Stimulated activated naive CD4-positive, alpha-beta T cell (primary cell): ENCODE measurements around the gene AUTS2.

Experiments
- DNase-seq, 6 experiments: peaks; one replicate each; lab custom pipeline; 2025; lab: John Stamatoyannopoulos, UW

Gene AUTS2

DNA sequence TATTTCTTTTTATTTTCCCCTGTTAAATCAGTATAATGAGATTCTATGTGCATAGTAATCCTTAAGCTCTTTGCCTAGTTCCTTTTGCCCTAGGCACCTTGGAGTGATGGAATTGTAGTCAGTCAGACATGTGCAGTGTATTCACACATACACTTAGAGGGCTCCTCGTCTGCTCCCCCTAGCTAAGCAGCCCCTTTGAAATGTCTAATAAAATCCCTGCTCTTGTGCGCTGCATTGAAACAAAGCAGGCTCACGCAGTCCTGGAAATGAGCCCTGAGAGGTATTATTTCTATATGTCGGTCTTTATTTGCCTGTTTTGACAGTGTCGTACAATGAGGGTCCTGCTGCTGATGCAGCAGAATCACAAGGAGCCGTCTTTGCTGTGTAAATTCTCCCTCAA lies 258.7 kb downstream of the AUTS2 start:
- no peak for DNase-seq

DNA sequence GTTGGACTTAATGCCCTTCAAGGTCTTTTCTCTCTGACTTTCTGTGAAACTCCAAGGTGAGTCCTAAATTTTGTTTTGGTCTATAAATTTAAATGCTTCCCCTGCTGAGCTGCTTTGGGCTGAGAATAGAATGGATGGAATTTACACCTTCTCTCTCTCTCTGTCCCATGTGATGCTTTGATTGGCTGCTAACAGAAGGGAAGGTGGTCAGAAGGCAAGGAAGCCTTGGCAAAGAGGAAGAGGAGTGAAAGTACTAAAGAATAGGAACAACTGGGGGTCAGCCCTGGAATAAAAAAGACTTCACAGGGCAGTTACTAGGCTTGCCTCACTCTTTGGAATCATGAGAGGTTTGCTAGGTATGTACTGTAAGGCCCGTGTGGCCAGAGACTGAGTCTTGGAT lies 260.2 kb downstream of the AUTS2 start:
- no peak for DNase-seq

DNA sequence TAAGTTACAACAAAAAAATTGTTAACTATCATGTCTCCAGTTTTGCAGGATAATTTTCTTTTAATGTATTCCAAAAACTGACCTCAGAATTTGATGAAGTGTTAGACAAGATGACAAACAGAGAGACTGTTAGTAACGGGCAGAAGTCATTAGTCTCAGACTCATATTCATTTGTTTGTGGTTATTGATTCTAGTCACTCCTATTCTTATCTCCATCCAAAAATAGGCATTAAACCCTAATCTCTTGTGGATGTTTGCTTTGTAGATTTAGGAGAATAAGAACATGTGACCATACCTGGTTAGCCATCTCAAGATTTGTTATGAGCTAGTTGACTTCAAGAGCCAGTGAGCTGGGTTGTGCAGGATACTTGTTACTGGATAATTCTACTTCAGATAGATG lies 261.1 kb downstream of the AUTS2 start:
- DNase-seq: no peak

DNA sequence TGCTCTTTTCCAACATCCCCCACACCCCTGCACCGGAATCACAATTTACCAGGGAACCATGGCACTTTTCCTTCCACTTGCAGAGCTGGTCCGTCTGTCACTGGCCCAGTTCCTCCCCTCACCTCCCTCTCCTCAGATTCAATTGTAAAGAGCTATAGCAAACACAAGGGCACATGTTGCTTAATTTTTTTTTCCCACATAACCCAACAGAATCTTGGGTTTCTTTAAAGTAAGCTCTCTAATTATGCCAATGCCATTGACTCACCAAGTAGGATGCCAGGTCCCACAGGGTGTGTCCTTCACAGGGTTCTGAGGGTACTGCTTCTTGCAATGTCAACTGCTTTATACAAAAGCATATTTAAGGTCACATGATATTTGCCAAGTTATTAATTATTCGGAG lies 262.2 kb downstream of the AUTS2 start:
- no peak for DNase-seq

DNA sequence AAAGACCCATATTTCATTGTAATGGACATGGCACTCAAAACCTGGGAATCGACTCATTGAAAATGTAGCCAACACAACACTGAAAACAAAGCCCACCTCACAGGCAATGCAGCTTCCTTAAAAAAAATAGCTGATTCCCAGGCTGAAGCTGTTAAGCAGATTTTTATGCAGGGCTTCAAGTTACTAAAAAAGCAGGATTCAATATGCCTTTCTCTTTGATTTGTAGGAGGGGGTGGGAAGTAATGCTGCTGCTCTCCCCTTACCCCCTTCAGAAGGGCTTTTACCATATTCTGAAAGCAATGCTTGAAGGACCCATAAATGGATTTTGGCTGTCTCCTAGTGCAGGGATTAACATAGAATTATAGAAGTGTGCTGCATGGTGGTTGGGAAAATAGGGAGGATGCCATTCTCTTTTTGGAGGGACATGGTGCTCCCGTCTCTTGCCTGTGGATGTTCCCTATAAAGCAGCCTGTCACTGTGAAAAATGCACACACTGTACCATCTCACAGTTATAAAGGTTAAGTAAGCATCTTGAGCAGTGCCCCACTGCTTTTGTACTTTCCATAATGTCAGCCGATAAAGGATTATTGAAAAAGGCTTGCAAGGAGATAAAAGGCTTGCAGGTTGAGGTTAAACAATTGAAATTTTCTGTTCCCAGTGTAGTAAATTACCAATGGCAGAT lies 262.8 kb downstream of the AUTS2 start:
- DNase-seq: no peak

DNA sequence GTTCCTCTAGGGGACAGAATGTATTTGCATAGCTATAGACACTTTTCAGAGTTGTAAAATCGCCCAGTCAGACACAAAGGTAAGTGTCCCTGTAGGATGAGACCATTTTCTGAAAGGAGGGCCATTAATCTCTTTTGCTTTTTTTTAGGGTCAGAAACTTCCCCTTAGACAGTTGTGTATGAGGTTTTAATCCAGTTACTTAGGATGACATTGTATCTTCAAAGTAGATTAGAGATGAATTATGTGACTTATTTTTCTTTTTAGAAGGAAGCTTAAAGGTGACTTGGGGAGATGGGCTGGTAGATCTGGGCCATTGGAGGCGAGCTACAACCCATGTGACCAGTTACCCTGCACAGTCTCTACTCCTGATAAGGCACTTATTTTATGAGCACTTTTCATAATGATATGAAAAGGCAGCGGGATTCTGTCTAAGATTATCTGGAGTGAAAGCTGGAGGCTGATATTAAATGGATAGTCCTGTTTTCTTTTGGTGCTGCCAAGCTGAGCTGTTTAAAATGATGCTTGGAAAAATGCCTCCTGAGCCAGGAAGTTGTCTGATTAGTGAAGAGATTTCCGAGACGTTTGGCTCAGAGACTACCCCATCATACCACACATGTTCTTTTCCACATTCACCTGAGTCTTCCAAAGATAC lies 264.3 kb downstream of the AUTS2 start:
- no peak for DNase-seq

DNA sequence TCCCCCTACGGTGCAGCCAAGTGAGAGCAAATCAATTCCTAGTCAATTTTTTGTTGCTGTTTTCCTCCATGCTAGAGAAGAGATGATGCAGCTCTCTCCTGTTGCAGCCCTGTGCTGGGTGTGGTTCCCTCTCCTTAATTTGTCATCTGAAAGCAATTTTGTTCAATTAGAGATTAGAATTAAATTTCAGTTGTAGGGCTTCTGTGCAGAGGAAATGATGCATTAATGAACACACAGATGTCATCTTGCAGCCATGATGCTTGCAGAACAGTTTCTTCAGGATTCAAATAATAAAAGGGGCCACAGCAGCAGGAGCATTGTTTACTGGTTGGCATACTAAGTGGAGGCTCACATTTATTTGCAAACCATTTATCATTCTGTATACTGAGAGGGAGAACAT lies 266.0 kb downstream of the AUTS2 start:
- DNase-seq: no peak

DNA sequence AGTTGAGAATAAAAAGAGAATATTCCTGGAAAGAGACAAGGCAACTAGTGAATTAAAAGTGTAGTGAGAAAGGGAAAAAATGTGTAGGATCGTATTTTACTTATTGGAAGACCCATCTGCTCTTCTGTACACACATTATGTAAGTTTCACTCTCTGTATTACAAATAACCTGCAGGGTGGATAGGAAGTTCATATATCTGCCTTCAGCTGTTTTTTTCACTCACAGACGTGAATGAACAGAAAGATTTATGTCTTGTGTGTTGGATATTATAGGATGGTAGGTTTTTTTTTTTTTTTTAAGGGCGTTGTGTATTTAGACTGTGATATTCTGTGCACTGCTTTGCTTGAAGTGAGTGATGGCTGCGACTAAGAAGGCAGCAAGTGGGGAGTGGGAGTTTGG lies 266.5 kb downstream of the AUTS2 start:
- no peak for DNase-seq

DNA sequence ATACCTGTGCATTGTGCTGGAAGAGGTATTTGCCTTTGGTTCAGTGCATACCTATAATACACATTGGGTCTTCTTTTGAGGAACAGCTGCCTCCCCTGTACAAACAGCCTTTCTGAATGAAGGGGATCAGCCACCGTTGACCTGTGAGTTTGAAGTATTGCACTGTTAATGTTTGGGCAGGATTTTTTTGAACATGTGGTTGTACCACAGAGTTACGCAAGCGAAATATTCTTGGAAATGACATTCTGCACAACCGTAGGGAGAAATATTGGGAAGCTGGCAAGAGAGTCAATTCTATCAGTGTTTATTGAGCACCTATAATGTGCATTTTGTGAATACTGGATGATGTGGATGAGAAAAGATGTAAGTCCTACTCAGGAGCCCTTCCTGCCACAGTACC lies 270.6 kb downstream of the AUTS2 start:
- no peak for DNase-seq

DNA sequence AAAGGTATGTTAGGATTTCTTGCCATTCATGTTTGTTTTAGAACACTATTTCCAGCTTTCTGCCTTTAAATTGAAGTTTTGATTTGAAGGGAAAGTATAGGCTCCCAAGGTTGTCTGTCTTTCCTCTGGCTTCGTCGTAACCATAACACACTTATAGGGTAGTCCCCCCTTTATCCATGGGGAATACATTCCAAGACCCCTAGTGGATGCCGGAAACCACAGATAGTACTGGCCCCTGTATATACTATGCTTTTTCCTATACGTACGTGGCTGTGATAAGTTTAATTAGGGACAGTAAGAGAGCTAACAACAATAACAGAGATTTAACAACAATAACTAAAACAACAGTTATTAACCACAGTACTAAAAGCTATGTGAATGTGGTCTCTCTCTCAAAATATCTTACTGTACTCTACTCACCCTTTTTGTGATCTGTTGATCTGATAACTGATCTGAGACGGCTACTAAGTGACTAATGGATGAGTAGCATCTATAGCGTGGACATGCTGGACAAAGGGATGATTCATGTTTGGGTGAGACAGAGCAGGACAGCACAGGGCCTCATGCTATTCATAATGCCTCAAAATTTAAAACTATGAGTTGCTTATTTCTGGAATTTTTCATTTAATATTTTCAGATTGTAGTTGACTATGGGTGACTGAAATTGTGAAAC lies 273.1 kb downstream of the AUTS2 start:
- no peak for DNase-seq

DNA sequence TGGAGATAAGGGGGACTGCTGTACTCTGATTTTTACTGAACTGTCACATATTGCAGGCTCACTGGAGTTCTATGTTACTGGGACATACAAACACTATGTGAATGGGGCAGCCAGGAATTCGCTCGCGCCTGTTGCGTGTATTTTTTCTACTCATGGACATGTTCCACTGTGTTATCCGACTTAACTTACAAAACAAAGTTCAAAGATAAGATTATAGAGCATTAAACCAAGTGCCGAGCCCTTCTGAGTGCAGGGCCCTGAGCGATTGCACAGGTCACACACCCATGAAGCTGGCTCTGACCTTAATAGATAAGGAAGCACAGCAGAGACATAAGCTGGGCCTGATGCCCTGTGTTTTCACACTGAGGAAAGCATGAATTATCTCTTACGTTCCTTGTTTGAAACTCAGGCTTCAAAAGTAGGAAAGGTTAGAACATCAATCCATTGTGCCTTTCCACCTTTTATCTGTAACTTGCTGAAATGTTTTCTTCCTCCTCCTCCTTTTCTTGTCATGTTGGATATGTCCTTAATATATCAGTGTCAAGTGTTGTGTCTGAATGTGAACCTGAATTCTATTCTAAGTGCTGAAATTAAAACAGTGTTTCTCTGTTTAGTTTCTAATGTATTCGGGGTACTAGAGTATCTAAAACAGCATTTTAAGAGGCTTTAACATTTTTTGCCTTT lies 273.8 kb downstream of the AUTS2 start:
- no peak for DNase-seq

DNA sequence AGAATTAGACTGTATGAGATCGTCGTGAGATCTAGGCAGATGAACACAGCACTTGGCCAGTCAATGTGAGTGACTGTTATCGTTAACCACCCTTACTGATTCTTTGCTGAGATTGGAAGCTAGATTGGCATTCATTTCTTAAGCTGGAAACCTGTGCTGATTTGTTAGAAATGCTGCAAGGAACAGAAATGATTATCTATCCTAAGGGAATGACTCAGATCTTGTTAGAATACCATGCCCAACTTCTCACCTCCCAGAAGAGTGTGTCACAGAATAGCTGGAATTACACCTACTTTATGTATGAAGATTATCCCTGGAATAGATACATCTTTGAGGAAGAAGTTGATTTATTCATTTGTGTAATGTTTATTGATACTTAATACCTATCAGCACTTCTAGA lies 275.2 kb downstream of the AUTS2 start:
- no peak for DNase-seq

DNA sequence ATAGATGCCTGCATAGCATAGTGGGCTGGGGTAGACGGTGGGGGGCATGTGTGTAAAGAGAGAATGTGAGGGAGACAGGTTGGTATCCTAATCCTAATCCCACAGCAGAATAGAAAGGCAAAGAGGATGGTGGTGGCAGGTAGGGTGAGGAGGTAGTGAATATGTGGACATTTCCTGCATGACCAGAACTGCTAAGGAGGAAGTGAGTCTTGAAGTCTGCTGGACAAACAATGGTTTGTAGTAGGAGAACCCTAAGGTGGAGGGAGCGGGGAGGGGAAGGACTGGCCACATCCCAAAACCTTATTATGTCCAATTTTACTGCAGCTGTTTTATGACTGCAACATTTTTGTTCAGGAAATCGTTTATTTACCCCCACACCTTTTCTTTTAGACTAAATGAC lies 279.7 kb downstream of the AUTS2 start:
- no peak for DNase-seq

DNA sequence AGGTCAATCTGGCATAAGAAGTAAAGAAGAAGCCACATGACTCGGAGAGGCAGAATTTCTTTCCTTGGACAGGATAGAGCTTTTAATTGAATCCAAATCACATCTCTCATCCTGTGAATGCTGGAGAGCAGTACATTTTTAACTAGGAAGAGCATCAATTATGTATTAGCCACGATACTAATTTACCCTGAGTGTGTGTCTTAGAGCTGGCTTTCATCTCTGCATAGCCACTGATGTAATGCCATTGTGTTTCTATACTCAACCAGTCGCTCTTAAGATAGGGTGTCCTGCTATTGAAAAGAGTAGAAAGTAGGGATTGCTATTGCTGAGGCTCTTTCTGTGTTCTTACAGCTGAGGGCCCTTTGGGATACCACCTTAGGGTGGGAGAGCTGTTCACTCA lies 280.3 kb downstream of the AUTS2 start:
- DNase-seq: no peak

DNA sequence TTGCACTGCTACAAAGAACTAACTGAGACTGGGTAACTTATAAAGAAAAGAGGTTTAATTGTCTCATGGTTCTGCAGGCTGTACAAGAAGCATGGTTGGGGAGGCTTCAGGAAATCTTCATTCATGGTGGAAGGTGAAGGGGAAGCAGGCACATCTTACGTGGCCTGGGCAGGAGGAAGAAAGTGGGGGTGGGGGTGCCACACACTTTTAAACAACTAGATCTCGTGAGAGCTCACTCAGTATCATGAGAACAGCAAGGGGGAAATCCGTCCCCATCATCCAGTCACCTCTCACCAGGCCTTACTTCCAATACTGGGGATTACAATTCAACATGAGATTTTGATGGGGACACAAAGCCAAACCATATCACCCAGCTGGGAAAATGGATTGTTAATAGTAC lies 281.7 kb downstream of the AUTS2 start:
- DNase-seq: no peak

DNA sequence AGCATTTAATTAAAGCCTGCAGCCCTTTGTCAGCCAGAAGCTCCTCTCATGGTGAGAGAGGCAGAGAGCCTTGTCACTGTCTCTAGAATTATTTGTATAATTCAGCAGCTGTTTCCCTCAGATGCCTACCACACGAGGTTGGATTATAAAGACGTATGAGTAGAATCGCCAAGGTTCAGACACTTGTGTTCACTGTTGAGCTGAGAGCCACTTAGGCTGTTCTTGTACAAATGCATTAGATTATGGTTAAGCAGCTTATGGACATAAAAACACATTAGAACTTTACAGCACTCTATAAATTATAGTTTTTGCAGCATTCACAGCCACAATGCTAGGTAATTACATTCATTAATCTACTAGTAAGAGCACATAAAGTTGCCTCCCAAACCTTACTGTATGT lies 282.6 kb downstream of the AUTS2 start:
- no peak for DNase-seq

DNA sequence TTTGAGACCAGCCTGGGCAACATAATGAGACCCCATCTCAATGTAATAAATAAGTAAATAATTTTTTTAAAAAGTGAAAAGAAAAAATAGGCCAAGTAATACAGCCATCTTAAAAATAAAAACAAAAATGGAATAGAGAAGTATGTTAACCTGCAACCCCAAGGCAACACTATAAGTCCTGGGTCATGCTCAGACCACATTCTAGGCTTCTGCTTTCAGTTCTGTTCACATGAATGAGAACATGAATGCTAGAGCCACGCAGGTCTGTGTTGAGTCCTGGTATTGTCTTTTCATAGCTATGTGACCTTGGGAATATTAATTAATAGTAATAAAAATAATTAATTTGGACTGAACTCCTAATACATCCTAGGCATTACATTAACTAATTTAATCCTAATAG lies 284.0 kb downstream of the AUTS2 start:
- no peak for DNase-seq

DNA sequence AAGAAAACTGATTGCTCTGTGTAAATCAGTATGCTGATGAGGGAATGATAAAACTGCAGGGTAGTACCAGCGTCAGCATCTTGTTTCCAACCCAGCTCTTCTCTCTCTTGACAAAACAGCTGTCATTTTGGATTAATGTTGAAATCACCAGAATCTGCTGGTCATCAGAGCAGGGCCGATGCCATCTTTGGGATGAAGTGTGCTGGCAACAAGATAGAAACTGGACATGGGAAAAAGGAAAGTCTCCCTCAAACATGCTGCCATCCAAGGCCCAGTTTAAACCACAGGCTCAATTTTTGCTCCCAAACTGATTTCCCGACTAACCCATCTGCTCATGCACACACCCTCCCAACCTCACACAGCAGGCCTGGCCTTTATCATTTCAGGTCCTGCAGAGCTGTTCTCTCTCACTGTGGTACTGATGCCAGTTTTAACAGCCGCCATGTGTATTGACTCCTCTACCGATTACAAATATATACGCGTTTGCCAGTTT lies 285.2 kb downstream of the AUTS2 start:
- no peak for DNase-seq

DNA sequence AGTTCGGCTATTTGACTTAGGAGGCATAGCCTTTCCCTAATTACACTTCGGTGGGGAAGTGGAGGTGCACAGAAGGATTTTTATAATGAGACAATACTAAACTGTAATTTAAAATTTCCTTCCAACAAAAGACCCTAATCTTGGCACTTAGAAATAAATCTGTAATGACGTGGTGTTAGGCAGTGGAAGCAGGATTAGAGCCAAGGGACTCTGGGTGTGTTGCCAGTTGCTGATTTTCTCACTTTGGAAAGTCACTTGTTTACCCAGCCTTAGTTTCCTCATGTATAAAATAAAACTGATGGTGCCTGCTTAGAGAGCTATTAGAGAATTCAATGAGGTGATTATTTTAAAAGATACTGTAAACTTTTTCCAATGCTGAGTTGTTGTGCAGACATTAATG lies 287.2 kb downstream of the AUTS2 start:
- no peak for DNase-seq

DNA sequence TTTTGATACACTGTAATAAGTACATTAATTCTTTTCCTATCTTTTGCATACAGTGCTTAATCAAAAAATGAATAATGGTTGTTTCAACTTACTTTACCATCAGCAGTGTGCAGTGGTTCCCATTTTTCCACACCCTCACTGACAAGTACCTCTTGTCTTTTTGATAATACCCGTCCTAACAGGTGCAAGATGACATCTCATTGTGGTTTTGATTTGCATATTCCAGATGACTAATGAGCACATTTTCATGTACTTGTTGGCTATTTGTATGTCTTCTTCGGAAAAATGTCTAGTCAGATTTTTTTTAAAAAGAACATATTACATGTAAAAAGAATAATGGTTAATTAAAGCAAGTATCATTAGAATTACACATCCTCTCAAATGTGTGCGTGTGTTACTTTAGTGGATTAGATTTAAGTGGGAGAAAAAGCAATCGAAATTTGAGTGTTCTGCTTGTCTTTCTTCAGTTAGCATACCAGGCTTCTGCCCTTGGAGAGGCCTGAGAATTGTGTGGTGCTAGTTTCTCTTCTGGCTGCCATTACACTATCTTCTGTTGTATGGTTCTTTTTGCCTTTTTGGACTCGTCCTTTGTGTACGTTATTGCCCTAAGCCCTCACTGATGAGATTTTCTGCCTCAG lies 291.2 kb downstream of the AUTS2 start:
- DNase-seq: no peak

DNA sequence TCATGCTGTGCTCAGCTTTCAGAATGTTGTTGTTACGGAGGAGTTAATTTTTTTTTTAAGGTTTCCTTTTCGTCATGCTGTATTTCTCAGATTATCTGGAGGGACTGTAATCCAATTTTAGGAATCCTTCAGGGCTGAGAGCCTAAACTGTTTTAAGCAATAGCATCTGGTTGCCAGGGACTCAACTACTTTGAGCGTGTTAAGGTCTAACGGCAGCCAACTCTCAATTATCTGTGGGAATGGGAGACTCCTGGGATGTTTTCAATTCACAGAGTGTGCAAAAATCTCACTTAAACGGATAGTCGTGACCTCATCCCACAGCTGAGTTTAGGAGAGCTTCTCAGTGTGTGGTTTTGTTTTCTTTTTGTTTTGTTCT lies 291.7 kb downstream of the AUTS2 start:
- DNase-seq: no peak

DNA sequence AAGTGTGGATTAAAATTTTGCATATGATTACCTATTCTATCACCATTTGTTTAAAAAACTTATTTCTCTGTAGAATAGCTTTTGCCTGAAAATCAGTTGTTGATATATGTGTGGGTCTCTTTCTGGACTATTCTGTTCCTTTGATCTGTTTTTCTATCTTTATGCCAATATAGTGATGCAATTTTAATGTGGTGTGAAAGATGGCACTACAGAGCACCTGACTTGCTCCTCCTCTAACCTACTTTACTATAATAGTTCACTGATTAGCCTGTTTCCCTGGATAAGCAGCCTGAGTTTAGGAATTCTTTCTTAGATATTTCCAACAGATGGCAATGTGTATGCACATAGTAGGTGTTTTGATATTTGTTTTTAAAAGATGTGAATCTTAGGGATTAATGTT lies 294.5 kb downstream of the AUTS2 start:
- DNase-seq: no peak
